Motor neuron (in vitro differentiated cells): Measurements from ENCODE around the gene KCNH4. TPM values are rescaled to one million over a fixed set of nuclear protein-coding genes. Genes with fewer than 3 reads are reported as not detected.
"Not testable (repeated sequence)": the region's sequence is repeated elsewhere in the genome, so short reads cannot be mapped to it uniquely, and the experiment has no call there.

Experiments
- ATAC-seq, 8 experiments: fragments of 200-7000 bp; cut with Tn5 transposase; replicated peaks in 6 of 8; 2 replicates each; pipeline ENCODE4 v1.8.0; 2021; ENCODE audit warnings: mild to moderate bottlenecking in 8 of 8, moderate library complexity in 8 of 8
- H3K27ac ChIP-seq, 2 donors: fragments of 250-450 bp; sonication (Bioruptor Pico); 2 replicates each; pipeline ENCODE4 v1.9.0; 2021; ENCODE audit warnings: antibody characterized with exemption in 2 of 2, mild to moderate bottlenecking in 2 of 2, moderate library complexity in 1 of 2
- H3K4me1 ChIP-seq, 2 donors: fragments of 250-450 bp; sonication (Bioruptor Pico); replicated peaks in 1 of 2; 2 replicates each; pipeline ENCODE4 v1.6.1; 2021; ENCODE audit warnings: antibody characterized with exemption in 2 of 2, mild to moderate bottlenecking in 2 of 2, moderate library complexity in 1 of 2
- H3K4me3 ChIP-seq, 5 donors: fragments of 250-450 bp; sonication (Bioruptor Pico); 2 replicates each; pipeline ENCODE4 v1.9.0; 2021; ENCODE audit warnings: antibody characterized with exemption in 5 of 5, mild to moderate bottlenecking in 5 of 5, moderate library complexity in 4 of 5
- WGBS, 10 experiments: fragments of 450-650 bp; shearing (Covaris generic); methylation state at CpG; one replicate each; pipeline ENCODE4 v1.0.0; 2022; 5-methylcytosine and 5-hydroxymethylcytosine counted together
- in situ Hi-C, 9 experiments: fragments of 400-800 bp; cut with MboI; loops; one replicate each; pipeline ENCODE4 v1.15.0; 2021; ENCODE audit warnings: low sequenced_read_pairs in 9 of 9, low pct_unique_long_range_greater_than_20kb in 2 of 9; ENCODE audit not compliant: unreplicated experiment in 9 of 9
- total RNA-seq, 8 experiments: library from RNA; unstranded; fragments of 300-600 nt; gene quantifications; 2 replicates each; pipeline versions ENCODE4 v1.2.3 to v1.2.4, GENCODE V29; 2022

The KCNH4 gene
- total RNA-seq, 8 experiments from 2014 or later = 0.13 to 0.33 (median 0.20) TPM

GRCh38 chr17:42206153-42206612 lies 25.2 kb upstream of the KCNH4 start:
- ATAC-seq, H3K4me3 ChIP-seq, H3K27ac ChIP-seq: not testable (repeated sequence)
- in situ Hi-C loops = loop anchor here in 1 of 9 experiments (25.0 kb wide), 1 partner anchor 181 kb away; the partner anchor contains the start of gene STAT3
- peaks cover 10 to 11% of the 10 kb centered on the region in 2 donors for H3K4me1 ChIP-seq
- 83 to 100% (median 96%) methylated on average over 4 to 8 of the region's 8 CpGs; no CpG with 5 or more reads in 3 of the 10 experiments for WGBS, 10 experiments

GRCh38 chr17:42203354-42203753 lies 22.4 kb upstream of the KCNH4 start:
- H3K27ac ChIP-seq = no peak overlapping the region
- 88 to 100% (median 92%) methylated on average over 1 to 2 of the region's 2 CpGs; no CpG with 5 or more reads in 5 of the 10 experiments for WGBS, 10 experiments
- in situ Hi-C loops = loop anchor here in 1 of 9 experiments (25.0 kb wide), 1 partner anchor 184 kb away; the partner anchor contains the start of gene STAT3
- peaks cover 33 to 34% of the 10 kb centered on the region in 2 donors for H3K4me1 ChIP-seq
- H3K4me3 ChIP-seq = no peak overlapping the region
- no peak for ATAC-seq

GRCh38 chr17:42202696-42203095 lies 21.8 kb upstream of the KCNH4 start:
- ATAC-seq = no peak
- in situ Hi-C loops = loop anchor here in 1 of 9 experiments (25.0 kb wide), 1 partner anchor 185 kb away; the partner anchor contains the start of gene STAT3
- H3K4me3 ChIP-seq = no peak overlapping the region
- no peak overlapping the region for H3K27ac ChIP-seq
- WGBS, 10 experiments = 82 to 100% (median 95%) methylated on average over 1 to 5 of the region's 5 CpGs; no CpG with 5 or more reads in 2 of the 10 experiments
- peaks cover 34 to 36% of the 10 kb centered on the region in 2 donors for H3K4me1 ChIP-seq

GRCh38 chr17:42202159-42202558 lies 21.2 kb upstream of the KCNH4 start:
- in situ Hi-C loops = loop anchor here in 1 of 9 experiments (25.0 kb wide), 1 partner anchor 185 kb away; the partner anchor contains the start of gene STAT3
- Histone ChIP-seq H3K27ac (peak overlapping the region in 1 of 2 donors; percentile 69), H3K4me1 (peaks cover 34 to 36% of the 10 kb centered on the region in 2 donors), H3K4me3 (no peak overlapping the region)
- ATAC-seq = no peak
- 33 to 100% methylated on average over 1 to 2 of the region's 6 CpGs; no CpG with 5 or more reads in 8 of the 10 experiments for WGBS, 10 experiments

GRCh38 chr17:42201458-42201772 lies 20.5 kb upstream of the KCNH4 start:
- in situ Hi-C loops = loop anchor here in 1 of 9 experiments (25.0 kb wide), 1 partner anchor 186 kb away; the partner anchor contains the start of gene STAT3
- H3K27ac ChIP-seq = peak overlapping the region; percentile 69 to 70
- WGBS, 10 experiments = 30 to 100% (median 78%) methylated on average over 2 to 5 of the region's 10 CpGs; no CpG with 5 or more reads in 4 of the 10 experiments
- no peak for ATAC-seq
- no peak overlapping the region for H3K4me3 ChIP-seq
- H3K4me1 ChIP-seq = peaks cover 34 to 36% of the 10 kb centered on the region in 2 donors

GRCh38 chr17:42200706-42201457 lies 19.9 kb upstream of the KCNH4 start:
- Histone ChIP-seq H3K4me1 (peaks cover 34 to 36% of the 10 kb centered on the region in 2 donors), H3K27ac (peak overlapping the region; percentile 69 to 70), H3K4me3 (no peak overlapping the region)
- in situ Hi-C loops = loop anchor here in 1 of 9 experiments (25.0 kb wide), 1 partner anchor 186 kb away; the partner anchor contains the start of gene STAT3
- ATAC-seq = peak in 6 of 8 experiments; percentile 65 to 92 (median 90)
- 0 to 96% (median 10%) methylated on average over 1 to 10 of the region's 14 CpGs; no CpG with 5 or more reads in 1 of the 10 experiments for WGBS, 10 experiments

- no peak overlapping the region for H3K4me3 ChIP-seq
- in situ Hi-C loops = loop anchor here in 1 of 9 experiments (25.0 kb wide), 1 partner anchor 188 kb away; the partner anchor contains the start of gene STAT3
- WGBS, 10 experiments = 40 to 100% (median 68%) methylated on average over 1 to 6 of the region's 12 CpGs; no CpG with 5 or more reads in 3 of the 10 experiments
- peaks cover 35 to 37% of the 10 kb centered on the region in 2 donors for H3K4me1 ChIP-seq
- peak overlapping the region in 1 of 2 donors; percentile 60 for H3K27ac ChIP-seq
- ATAC-seq = no peak
Observed at GRCh38 chr17:42199416-42200011, 18.6 kb upstream of the KCNH4 start.

- H3K27ac ChIP-seq = peak overlapping the region in 1 of 2 donors; percentile 25
- ATAC-seq = no peak
Observed at GRCh38 chr17:42198897-42199296, 18.0 kb upstream of the KCNH4 start.

GRCh38 chr17:42197564-42198156 lies 16.7 kb upstream of the KCNH4 start:
- no peak for ATAC-seq
- in situ Hi-C loops = no loop called here
- peaks cover 42 to 43% of the 10 kb centered on the region in 2 donors for H3K4me1 ChIP-seq
- no peak overlapping the region for H3K4me3 ChIP-seq
- WGBS, 10 experiments = 59 to 100% (median 96%) methylated on average over 1 to 8 of the region's 8 CpGs; no CpG with 5 or more reads in 1 of the 10 experiments
- H3K27ac ChIP-seq = no peak overlapping the region

More at GRCh38 chr17:42198897-42199296, 18.0 kb upstream of the KCNH4 start:
- Histone ChIP-seq H3K4me3 (no peak overlapping the region), H3K4me1 (peaks cover 37 to 38% of the 10 kb centered on the region in 2 donors)
- WGBS, 10 experiments = 43 to 86% (median 73%) methylated on average over 1 to 4 of the region's 4 CpGs; no CpG with 5 or more reads in 4 of the 10 experiments
- in situ Hi-C loops = no loop called here

GRCh38 chr17:42193969-42194899 lies 13.3 kb upstream of the KCNH4 start, which contains the start of gene GHDC:
GHDC (minus strand) TSS chr17:42194494; CDS start chr17:42193581, 913 bp downstream.
- in situ Hi-C loops = no loop called here
- Histone ChIP-seq H3K4me1 (peaks cover 15 to 16% of the 10 kb centered on the region in 2 donors), H3K27ac (peak within 1 kb of the TSS in 1 of 2 donors; percentile 20), H3K4me3 (peak within 1 kb of the TSS; percentile 40 to 83 (median 51))
- ATAC-seq = peak; percentile 94 to 97 (median 96)
- 0 to 79% (median 11%) methylated on average over 3 to 14 of the region's 24 CpGs; no CpG with 5 or more reads in 1 of the 10 experiments for WGBS, 10 experiments

GRCh38 chr17:42193216-42193968 lies 12.4 kb upstream of the KCNH4 start:
- peak overlapping the region; percentile 40 to 83 (median 51) for H3K4me3 ChIP-seq
- in situ Hi-C loops = no loop called here
- WGBS, 10 experiments = 60 to 87% (median 73%) methylated on average over 1 to 6 of the region's 12 CpGs; no CpG with 5 or more reads in 4 of the 10 experiments
- no peak overlapping the region for H3K27ac ChIP-seq
- no peak for ATAC-seq
- peaks cover 9 to 10% of the 10 kb centered on the region in 2 donors for H3K4me1 ChIP-seq
